Testis (tissue), 2 donors: ENCODE results near the gene PTPN6.

Experiments used
- POLR2A ChIP-seq: fragments of 450-650 bp; IDR thresholded peaks from one replicate; pipeline ENCODE4 v1.6.1; 2017; ENCODE audit warnings: antibody characterized with exemption, mild to moderate bottlenecking, moderate library complexity
- TF ChIP-seq, protein P1 (sequence below), 3 experiments: fragments of 450-650 bp in 2 of 3; fragments of 200-600 bp in 1 of 3; sonication (generic) in 1 of 3; IDR thresholded peaks; one replicate each; pipeline ENCODE4 v1.5.1; 2016 to 2019; ENCODE audit warnings: antibody characterized with exemption in 3 of 3, mild to moderate bottlenecking in 2 of 3, moderate library complexity in 1 of 3

DNA sequence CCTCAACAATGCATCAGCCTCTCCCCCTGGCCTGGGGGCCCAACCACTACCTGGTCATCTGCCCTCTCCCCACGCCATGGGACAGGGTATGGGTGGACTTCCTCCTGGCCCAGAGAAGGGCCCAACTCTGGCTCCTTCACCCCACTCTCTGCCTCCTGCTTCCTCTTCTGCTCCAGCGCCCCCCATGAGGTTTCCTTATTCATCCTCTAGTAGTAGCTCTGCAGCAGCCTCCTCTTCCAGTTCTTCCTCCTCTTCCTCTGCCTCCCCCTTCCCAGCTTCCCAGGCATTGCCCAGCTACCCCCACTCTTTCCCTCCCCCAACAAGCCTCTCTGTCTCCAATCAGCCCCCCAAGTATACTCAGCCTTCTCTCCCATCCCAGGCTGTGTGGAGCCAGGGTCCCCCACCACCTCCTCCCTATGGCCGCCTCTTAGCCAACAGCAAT lies 14.9 kb upstream of the PTPN6 start:
- TF ChIP-seq POLR2A, result no peak
- TF ChIP-seq, protein P1, sequence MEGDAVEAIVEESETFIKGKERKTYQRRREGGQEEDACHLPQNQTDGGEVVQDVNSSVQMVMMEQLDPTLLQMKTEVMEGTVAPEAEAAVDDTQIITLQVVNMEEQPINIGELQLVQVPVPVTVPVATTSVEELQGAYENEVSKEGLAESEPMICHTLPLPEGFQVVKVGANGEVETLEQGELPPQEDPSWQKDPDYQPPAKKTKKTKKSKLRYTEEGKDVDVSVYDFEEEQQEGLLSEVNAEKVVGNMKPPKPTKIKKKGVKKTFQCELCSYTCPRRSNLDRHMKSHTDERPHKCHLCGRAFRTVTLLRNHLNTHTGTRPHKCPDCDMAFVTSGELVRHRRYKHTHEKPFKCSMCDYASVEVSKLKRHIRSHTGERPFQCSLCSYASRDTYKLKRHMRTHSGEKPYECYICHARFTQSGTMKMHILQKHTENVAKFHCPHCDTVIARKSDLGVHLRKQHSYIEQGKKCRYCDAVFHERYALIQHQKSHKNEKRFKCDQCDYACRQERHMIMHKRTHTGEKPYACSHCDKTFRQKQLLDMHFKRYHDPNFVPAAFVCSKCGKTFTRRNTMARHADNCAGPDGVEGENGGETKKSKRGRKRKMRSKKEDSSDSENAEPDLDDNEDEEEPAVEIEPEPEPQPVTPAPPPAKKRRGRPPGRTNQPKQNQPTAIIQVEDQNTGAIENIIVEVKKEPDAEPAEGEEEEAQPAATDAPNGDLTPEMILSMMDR (IDR thresholded peaks at IDR 0.05), result no peak
